OCI-LY7 (cell line): ENCODE results near the gene ADAMTS17.

Source experiments
- EZH2phosphoT487 ChIP-seq: fragments of 200-600 bp; sonication (generic); IDR thresholded peaks from 2 replicates; pipeline ENCODE4 v1.6.1; 2018; ENCODE audit warnings: low read depth, borderline replicate concordance, mild to moderate bottlenecking, mixed run types, antibody characterized with exemption, low read length, moderate library complexity, mixed read lengths
- TF ChIP-seq, protein P1 (sequence below): fragments of 200-600 bp; sonication (generic); conservative IDR thresholded peaks from 2 replicates; pipeline ENCODE4 v1.5.1; 2014; ENCODE audit warnings: mild to moderate bottlenecking, antibody characterized with exemption, low read length, moderate library complexity, mixed read lengths

DNA sequence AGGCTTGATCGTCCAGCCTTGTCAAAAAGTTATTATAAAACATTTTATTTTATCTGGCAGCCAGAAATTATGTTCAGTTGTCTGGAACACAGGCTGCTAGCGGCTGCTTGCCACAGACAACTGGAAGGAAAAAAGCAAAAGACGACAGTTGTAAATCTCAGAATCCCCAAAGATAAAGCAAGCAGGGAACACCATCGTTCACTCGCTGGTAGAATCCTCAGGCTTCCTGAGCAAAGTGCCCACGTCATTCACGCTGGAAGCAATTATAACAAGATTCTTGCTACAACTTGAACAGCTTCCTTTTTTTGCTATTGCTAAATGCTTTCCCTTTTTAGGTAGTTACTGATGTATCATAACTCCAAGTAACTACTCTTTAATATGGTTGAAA, 33.6 kb downstream of the ADAMTS17 start:
- TF ChIP-seq, protein P1, sequence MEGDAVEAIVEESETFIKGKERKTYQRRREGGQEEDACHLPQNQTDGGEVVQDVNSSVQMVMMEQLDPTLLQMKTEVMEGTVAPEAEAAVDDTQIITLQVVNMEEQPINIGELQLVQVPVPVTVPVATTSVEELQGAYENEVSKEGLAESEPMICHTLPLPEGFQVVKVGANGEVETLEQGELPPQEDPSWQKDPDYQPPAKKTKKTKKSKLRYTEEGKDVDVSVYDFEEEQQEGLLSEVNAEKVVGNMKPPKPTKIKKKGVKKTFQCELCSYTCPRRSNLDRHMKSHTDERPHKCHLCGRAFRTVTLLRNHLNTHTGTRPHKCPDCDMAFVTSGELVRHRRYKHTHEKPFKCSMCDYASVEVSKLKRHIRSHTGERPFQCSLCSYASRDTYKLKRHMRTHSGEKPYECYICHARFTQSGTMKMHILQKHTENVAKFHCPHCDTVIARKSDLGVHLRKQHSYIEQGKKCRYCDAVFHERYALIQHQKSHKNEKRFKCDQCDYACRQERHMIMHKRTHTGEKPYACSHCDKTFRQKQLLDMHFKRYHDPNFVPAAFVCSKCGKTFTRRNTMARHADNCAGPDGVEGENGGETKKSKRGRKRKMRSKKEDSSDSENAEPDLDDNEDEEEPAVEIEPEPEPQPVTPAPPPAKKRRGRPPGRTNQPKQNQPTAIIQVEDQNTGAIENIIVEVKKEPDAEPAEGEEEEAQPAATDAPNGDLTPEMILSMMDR = no peak
- no peak for TF ChIP-seq EZH2phosphoT487
